ENCODE results near the gene SECTM1.

Gene SECTM1

DNA sequence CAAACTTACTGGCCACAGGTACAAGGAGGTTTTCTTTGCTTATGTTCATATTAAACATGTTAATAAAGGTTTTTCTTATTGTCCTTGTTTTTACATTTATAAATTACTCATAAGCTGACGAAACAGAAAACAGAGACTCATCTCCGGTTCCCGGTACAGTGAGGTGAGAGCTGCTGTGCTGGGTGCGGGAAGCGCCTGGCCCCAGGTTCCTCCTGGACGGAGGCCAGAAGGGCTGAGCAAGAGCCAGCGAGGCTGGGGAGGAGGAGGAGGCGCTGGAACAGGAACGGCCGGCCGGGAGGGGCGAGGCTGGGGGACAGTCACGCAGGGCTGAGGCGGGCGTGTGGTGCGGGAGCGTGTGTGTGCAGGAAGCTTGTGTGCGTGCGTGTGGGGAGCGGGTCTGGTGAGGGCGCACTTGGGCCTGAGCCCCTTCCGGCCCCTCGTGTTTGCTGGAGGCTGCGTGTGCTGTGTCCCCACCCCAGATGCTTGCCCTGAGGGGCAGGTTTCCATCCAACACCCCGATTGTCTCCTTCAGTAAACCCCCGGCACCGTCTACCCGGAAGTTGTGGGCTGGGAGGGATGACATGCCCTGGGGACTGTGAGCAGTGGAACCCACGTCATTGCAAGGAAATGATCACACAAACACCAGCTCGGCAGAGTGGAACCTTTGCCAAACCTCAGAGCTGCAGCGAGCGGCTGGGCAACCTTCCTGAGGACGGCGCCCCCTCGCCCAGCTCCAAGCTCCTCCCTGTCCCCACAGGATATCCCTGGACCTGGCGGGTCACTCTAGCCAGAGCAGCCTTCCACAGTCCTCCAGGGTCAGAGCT is 35.6 kb downstream of the SECTM1 start:
- DNase-seq: no peak

DNA sequence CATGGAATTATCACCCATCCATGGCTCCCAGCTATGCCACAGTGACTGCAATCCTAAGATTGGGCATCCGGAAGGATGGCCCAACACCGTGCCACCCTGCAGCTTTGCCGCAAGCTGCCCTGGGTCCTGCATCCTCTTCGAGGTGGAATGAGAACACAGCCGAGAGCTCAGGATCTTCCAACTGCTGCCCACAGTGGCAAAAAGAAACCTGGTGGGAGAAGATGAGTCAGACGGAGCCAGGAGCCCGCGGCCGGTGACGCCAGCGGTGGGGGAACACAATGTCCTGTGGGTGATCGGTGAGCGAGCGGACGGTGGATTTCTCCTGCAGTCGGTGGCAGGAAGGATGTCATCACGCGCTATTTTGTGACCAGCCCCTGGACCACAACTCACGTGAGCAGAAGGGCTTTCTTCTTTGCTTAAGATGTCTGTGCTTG is 36.3 kb downstream of the SECTM1 start:
- no peak for DNase-seq

DNA sequence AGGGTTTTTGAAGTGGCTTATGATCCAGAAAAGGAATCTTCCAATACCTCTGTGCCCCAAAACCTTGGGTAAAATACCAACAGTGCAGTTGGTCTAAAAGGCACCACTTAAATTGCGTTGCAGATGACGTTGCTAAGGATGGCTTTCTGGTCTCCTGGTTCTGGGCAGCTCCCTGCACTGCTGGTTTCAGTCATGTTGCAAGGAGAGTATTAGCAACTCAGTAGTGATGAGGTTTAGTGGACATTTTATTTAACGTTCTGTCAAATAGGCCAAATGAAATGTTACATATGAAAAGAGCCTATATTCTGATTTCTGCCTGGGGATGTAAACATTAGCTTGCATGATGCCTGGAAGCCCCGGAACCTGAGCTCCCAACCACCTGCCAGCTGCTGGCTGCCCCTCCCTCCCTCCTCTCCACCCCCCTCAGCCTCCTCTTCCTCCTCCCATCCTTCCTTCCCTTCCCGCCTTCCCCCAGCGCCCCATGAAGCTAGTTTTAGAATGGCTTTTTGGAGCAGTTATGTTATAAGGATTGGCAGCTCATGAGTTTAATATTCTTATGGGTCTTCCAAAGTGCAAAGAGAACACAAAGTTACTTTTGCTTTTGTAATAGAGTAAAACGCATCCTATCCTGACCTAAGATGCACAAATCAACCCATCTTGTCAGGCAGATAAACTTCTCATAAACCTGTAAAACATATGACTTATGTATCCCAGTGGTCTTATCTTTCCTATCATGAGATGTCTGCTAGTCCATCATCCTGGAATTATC is 36.9 kb downstream of the SECTM1 start:
- DNase-seq: no peak

DNA sequence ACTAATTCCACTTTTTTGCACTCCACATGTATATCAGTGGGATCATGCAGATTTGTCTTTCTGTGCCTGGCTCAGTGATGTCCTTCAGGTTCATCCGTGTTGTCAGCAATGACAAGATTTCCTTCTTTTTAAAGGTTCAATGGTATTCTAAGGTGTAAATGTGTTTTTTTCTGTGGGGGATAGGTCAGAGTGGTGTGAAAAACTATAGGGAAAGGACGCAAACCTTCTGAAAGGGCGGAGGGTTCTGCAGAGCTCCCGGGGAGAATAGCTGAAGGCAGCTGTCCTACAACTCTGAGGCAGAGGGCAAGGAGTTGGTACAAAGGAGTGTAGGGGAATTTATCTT is 38.1 kb downstream of the SECTM1 start:
- DNase-seq: no peak

DNA sequence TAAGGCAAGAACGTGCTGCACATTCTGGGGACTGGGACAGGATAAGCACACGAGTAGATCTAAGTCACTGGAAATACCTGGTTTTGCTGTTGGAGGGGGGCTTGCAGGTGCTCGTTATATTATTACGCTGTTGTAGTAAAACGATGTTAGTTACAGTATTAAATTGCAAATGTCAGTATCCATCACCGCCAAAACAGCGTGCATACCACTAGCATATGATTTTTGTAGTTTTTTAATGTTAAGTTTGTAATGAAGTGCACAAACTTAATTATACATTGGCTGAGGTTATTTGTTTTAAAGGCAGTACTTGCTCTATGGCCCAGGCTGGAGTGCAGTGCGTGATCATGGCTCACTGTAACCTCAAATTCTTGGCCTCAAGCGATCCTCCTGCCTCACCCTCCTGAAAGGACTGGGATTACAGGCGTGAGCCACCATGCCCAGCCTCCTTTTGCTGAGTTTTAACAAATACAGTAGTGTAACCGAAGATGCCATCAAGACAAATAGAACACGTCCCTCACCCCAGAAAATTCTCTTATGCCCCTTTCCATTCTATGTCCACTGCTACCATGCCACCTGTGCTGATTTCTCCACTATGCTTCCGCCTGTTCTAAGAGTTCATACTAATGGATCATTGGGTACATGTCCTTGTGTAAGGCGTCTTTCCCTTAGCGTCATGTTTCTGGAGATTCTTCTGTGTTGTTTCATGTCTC is 39.3 kb downstream of the SECTM1 start:
- no peak for DNase-seq

DNA sequence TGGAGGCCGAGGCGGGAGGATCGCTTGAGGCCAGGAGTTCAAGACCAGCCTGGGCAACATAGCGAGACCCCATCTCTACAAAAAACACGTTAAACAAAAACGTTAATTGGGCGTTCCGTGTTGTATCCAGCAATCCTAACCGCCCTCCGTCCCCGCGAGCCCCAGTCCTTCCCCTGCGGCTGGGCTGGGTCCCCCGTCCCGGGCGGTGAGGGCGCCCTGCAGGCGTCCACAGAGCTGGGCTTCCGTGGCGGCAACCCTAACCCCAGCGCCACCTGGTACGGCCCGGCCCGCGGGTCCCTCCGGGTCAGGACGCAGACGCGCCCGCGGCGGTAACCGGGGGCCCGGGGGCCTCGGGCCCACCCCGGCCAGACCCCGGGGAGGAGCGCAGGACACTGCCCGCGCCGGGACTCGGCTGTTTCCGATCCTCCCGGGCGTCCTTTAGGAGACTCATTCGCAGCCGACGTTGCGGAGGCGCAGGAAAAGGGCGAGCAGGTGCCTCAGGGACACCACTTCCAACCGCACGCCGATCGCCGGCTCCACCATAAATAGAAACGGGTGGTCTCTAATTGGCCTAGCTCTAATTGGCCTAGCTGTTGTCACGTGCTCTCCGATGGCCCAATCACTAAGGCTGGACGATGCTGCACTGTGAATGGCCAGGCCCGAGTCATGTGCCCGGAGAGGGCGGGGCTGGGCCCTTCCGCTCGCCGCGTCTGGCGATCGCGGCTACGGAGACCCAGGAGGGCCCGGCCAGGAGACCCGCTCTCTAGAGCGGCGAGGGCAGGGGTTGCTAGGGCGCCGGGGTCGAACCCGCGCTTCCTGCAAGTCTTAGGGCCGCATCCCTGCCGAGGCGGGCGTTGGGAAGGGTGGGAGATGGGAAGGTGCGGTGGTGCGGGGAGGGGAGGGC is 41.1 kb downstream of the SECTM1 start:
- DNase-seq: peak; percentile 97

DNA sequence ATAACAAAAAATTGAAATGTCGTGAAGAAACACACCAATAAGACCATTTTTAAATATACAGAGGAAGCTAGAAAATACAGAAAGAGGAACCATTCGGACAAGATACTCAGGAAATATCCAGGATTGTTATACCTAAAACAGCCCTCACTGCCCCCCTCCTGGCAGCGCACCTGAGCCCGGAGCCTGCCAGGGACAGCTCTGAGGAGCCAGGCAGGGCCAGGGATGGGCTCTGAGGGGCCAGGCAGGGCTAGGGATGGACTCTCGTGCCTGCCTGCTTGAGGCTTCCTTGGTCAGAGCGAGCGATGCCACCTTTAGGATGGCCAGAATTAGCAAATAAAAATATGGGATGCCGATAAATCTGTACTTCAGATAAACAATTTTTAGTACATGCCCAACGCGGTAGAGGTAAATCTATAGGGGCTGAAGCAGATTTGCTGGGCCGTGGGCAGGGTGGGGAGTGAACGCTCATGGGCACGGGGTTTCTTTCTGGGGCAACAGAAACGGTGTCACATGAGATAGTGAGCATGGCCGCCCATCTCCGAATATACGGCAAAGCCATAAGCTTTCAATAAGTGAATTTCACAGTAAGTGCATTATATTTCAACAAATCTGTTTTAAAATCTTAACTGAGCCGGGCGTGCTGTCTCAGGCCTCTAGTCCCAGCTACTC is 41.9 kb downstream of the SECTM1 start:
- no peak for DNase-seq

DNA sequence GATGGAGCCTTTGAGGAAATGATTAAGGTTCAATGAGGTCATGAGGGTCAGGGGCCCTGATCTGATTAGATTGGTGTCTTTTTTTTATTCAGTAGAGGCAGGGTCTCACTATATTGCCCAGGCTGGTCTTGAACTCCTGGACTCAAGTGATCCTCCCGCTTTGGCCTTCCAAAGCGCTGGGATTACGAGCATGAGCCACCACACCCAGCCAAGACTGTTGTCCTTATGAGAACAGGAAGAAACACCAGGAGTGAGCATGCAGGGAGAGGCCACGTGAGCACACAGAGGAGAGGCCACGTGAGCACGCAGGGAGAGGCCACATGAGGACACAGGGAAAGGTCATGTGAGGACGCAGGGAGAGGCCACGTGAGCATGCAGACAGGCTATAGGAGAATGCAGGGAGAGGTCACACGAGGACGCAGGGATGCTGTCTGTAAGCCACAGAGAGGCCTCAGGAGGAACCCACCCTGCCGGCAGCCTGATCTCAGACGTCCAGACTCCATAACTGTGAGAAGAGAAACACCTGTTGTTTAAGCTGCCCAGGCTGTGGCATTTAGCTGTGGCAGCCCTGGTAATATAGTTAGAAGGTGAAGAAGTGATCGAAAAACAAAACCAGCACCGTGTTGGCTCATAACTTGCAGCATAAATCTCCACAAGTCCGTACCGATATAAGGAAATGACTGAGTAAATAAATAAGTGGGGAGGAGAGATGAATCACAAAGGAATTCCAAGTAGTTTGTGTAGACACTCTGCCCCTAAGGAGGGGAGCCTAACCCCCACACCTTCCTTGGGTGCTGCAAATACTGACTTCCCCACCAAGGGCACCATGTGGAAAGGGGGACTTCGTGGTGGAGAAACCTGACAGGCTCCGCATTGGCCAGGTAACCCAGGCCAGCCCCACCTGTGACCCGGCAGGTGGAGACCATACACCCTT is 45.4 kb downstream of the SECTM1 start:
- DNase-seq: peak; percentile 96

DNA sequence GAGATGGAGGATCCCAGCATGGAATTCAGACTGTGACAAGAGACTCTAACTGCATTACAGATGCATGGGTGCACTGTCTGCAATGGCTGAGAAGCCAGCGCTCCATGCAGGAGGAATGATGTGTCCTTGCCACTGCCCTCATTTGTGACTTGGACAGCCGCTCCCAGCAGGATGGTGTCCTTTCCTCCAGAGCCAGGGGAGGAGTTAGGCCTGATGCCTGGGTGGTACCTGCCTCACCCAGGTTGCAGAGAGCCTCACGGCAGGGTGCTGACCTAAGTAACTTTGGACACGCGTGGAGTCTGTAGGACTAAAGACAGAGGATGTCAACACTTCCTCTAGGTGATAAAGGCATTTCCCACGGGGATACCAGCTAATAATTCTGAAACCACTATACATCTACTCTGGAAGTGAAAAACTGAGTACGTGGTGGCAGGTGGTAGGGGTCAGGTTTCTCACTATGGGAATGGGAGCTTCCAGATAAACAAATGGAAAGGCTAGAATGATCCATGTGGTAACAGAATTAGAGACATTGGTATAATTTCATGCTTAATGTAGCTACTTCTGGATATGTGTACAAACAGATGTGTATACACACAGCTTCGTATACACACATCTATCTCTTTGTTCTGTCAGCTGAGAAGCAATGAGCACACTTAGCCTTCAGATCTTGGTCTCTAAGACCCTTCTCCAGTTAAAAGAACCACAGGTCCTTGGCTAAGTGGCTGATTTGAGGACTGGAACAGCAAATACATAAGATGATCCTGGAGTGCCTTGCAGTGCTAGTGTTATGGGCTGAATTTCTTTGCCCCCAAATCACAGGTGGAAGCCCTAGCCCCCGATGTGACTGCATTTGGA is 46.3 kb downstream of the SECTM1 start:
- peak; percentile 46 for DNase-seq

DNA sequence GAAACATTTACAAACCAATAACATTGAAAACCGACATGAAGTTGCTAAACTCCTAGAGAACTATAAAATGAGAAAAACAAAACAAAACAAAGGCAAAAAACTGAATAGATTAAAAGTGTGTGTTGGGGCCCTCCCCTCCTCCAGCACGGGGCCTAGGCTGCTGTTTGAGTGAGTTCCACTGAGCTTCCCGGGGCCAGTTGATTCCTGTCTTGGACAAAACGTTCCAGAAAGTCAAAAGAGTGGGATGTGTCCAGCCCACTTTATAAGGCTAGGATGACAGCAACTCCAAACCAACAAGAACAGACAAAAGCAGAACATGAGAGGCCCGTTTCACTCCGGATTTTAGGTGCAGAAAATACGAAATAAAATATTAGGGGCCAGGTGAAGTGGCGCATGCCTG is 48.4 kb downstream of the SECTM1 start:
- no peak for DNase-seq

DNA sequence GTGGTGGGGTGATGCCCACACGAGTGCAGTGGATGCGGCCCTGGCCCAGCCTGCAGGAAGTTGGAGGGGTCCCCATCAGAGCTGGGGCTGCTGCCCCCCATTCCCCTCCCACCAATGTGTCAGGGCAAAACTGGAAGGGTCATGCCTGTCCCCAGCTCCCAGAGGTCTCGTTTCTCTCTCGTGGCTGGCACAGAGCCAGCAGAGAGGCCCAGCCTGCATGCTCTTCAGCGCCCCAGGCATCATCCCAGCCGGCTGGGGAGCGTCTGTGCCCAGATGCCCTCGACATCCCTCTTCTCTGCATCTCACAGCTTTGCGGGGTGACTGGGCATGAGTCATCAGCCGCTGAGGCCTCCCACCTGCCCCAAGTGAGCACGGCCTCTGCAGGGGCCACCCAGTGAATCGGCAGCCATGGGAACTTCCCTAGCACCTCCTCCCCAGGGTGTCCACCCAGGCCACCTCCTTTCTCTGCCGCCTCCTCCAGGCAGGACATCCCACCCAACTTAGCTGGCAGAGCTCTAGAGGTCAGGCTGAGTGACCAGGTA is 50.3 kb downstream of the SECTM1 start:
- DNase-seq: peak; percentile 68

DNA sequence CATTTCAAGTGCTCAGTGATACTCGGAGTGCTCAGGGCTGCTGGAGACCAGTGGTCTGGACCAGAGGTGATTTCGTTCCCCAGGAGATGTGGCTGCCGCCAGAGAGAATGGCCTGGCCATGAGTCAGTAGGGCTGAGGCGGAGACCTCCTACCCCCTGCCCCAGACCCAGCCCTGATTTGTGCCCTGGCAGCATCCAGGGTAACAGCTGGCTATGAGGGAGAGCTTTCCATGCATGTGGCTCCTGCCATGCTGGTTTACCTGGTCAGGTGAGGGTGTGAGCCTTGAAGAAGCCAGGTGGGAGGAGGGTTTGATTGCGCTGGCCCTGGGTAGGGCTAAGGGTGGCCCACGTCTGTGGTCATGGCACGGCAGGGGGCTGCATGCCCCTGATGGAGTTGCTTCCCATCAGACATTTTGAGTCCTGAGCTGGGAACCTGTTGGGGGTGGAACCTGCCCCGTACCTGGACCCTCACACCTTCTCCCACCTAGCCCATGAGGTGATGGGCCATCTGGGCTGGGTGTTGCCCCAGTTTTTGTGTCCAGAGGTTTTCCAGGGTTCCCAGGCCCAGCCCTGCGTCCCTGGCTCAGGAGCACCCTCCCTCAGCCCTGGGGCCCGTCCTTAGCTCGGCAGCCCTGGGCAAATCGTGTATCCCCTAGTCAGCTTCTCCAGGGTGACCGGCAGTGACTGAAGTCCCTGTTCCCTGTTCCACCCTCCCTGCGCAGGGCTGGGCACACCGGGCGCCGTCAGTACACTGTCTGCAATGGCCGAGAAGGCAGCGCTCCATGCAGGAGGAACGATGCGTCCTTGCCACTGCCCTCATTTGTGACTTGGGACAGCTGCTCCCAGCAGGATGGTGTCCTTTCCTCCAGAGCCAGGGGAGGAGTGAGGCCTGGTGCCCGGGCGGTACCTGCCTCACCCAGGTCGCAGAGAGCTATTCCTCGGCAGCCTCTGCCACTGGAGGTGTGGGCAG is 51.0 kb downstream of the SECTM1 start:
- no peak for DNase-seq

DNA sequence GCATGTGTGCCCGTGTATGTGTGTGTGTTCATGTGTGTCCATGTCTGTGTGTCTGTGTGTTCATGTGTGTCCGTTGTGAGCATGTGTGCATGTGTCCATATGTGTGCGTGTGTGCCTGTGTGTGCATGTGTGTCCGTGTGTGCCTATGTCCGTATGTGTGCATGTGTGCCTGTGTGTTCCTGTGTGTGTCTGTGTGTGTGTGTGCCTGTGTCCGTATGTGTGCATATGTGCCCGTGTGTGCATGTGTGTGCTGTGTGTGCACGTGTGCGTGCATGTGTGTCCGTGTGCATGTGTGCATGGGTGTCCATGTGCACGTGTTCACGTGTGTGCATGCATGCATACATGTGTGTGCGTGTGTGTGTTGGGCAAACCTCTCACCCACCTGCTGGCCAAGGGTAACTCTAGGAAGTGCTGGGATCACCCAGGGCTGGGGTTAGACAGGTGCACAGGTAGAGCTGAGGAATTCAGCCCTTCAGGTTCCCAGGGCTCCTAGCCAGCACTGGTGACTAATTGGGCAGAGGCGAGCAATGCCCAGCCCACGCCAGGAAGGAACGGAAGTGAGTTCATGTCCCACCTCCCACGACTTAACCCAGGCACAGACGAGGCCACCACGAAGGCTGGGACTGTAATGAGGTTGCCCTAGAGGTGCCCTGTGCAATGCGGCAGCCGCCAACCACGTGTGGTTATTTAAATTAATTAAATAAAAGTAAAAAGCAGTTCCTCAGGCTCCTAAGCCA is 51.9 kb downstream of the SECTM1 start:
- no peak for DNase-seq

DNA sequence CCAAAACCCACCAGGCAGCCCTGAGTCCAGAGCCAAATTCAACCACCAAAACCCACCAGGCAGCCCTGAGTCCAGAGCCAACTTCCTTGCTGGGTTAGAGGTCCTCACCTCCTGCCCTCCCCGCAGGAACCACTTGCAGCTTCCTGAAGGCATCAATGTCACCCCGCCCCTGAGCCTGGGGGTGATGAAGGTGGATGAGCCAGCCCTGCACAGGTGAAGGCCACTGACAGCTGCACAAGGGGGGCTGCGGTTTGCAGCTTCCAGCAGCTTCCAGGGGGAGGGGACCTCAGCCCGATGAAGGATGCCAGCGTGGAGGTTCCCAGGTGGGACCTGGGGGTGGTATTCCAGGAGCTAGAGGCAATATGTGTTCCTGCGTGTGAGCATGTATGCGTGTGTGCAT is 52.5 kb downstream of the SECTM1 start:
- DNase-seq: no peak

DNA sequence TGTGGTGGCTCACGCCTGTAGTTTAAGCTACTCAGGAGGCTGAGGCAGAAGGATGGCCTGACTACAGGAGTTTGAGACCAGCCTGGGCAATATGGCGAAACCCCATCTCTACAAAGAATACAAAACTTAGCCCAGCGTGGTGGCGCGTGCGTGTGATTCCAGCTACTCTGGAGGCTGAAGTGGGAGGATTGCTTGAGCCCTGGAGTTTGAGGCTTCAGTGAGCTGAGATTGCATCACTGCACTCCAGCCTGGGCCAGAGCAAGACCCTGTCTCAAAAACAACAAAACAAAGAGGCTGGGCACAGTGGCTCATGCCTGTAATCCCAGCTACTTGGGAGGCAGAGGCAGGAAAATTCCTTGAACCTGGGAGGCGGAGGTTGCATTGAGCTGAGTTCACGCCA is 53.0 kb downstream of the SECTM1 start:
- DNase-seq: no peak

DNA sequence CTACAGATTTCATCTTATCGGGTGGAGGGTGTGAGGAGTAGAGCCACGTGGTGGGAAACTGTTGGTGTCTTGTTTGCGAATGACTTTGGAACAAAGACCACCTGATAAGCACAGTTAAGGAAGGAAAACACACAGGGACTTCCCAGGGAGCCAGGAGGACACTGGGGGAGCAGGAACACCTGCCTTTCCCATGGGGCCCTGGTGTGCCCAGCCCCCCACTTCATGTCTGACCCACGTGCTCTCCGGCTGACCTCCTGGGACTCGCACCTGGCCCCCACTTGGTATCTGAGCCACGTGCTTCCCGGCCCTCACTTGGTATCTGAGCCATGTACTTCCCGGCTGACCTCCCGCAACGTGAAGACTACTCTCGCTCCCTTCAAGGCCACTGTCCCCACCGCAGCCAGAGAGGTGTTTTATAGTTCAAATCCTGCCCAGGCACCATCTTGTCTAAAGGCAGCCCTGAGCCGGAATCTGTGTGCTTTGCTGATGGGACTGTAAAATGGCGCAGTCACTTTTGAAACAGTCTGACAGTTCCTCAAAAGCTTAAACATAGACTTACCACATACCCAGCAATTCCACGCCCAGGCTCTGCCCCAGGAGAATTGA is 54.7 kb downstream of the SECTM1 start:
- DNase-seq: no peak

DNA sequence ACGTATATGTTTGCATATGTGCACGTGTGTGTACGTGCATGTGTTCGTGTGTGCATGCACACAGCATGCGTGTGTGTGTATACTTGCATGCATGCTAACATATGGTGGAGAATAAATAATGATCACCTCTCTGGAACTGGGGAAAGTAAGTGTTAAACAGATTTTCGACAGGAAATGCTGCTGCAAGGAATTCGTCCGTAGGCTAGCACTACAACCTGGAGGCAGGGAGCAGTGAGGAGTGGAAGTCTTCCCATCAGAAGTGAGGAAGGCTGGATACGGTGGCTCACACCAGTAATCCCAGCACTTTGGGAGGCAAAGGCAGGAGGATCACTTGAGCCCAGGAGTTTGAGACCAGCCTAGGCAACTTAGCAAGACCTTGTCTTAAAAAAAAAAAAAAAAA is 55.3 kb downstream of the SECTM1 start:
- DNase-seq: no peak
